Measurements from ENCODE around the gene SAMD14.

- no peak for TF ChIP-seq CTCF (IDR thresholded peaks at IDR 0.05)
- TF ChIP-seq POLR2A (IDR thresholded peaks at IDR 0.05): no peak
These were observed 26.0 kb downstream of the SAMD14 start for GRCh38 chr17:50103941-50104340.

Measured in heart left ventricle (tissue), 13 donors.